T-helper 9 cell (primary cell): Measurements from ENCODE around the gene NRDC.
"Not testable (repeated sequence)": the region's sequence is repeated elsewhere in the genome, so short reads cannot be mapped to it uniquely, and the experiment has no call there.

Experiments used
- DNase-seq: peaks from one replicate; pipeline ENCODE4 v3.0.0-alpha.2; 2020

NRDC gene

DNA sequence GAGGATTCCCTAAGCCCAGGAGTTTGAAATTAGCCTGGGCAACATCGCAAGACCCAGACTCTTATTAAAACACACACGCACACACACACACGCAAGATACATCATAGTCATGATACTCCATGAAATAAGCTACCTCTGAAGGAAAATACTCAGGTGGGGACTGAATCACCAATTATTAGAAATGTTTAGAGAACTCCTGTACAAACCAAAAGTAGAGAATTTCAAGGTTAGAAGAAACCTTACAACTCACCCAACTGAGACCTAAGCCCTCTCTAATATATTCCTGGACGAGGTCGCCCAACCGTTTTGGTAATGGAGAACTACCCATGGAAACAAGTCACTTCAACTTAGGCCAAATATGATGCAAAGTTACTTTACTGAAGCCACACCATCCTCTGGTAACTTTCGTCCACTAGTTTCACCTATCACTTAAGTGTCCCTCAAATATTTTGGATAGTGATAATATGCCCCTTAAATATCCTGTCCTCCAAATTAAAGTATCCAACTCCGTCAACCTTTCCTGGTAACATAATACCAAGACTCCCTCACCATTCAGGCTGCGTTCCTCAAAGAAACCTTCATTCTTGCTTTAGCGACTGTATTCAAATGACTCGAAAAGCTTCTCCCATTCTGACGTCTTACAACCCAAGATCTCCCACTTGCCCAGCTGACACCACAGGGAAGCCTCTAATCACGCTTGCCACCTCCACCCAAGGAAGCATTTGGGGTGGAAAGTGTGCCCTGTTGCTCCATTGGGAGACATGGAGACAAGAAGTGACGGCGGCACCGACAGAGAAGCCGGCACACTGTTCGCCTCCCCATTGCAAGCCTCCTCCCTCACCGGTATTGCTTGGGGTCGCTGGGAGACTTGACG, 856 bp downstream of the NRDC start:
- peak; percentile 1 for DNase-seq

DNA sequence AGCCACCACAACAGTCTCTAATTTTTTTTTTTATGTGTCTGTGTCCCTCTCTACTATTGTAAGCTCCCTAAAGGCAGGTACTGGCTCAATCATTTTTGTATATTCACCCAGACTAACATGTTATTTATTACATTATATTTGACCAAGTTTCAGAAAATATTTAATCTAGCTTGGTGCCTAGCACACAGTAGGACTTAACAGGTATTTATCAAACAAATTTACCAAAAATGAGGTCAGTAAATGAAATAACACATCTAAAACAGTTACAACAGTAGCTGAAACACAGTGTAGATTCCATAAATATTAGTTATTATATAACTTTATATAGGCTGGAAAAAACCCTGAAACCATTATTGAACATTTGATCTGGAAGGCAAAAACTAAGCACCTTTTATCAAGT, 2.7 kb downstream of the NRDC start:
- no peak for DNase-seq

GRCh38 chr1:51875291-51875772, 3.2 kb downstream of the NRDC start:
- DNase-seq: no peak

DNA sequence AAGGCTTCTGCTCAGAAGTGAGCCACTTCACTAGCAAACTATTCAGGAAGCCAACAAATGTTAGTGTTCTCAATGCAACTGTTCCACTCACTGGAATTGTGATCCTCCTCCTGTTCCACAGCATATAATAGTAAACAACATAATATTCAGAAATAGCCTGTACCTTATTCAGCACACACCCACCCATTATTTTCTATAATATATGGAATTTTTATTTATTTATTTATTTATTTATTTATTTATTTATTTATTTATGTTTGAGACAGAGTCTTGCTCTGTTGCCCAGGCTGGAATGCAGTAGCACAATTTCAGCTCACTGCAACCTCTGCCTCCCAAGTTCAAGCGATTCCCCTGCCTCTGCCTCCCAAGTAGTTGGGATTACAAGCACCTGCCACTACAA, 5.3 kb downstream of the NRDC start:
- not testable (repeated sequence) for DNase-seq

DNA sequence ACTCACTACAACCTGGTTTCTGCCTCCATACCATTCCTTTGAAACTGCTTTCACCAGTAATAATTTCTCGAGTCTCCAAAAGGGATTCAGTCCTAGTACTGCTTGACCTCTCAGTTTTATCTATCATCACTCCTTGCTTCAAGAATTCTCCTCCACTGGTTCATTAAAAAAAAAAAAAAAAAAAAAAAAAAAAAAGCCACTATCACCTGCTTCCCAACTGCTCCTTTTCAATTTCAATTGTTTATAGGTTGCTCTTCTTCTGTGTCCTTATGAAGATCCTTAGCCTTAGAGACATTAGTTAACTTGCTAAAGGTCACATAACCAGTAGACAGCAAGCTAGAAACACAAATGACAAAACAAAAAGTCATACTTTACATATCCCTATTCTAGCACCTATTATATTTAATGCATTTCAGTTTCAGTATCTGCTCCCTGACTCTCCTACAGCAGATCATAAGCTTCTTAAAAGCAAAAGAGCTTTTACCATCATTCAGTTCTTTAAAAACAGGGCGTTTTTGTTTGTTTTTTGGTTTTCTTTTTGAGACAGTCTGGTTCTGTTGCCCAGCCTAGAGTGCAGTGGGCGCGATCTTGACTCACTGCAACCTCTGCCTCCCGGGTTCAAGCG, 7.1 kb downstream of the NRDC start:
- no peak for DNase-seq

DNA sequence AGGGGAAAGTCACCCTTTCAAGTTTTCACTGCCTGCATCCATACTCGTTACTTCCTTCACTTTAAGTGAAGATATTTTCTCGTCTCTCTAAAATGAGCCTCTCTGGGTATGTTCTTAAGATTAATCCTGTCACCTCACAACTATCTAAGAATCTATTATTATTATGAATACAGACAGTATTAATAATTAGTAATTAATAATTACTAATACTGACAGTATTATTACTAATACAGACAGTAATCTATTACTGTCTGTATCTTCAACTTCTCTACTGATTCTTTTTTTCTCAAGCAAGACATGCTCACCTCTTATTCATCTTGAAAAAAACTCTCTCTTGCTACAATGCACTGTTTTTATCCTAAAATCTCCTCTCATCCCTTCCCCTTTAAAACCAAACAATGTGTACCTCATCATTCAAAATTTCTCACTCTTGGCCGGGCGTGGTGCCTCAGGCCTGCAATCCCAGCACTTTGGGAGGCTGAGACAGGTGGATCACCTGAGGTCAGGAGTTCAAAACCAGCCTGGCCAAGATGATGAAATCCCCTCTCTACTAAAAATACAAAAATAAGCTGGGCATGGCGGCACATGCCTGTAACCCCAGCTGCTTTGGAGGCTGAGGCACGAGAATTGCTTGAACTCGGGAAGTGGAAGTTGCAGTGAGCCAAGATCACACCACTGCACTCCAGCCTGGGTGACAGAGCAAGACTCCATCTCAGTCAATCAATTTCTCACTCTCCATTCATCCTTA, 7.8 kb downstream of the NRDC start:
- DNase-seq: no peak

DNA sequence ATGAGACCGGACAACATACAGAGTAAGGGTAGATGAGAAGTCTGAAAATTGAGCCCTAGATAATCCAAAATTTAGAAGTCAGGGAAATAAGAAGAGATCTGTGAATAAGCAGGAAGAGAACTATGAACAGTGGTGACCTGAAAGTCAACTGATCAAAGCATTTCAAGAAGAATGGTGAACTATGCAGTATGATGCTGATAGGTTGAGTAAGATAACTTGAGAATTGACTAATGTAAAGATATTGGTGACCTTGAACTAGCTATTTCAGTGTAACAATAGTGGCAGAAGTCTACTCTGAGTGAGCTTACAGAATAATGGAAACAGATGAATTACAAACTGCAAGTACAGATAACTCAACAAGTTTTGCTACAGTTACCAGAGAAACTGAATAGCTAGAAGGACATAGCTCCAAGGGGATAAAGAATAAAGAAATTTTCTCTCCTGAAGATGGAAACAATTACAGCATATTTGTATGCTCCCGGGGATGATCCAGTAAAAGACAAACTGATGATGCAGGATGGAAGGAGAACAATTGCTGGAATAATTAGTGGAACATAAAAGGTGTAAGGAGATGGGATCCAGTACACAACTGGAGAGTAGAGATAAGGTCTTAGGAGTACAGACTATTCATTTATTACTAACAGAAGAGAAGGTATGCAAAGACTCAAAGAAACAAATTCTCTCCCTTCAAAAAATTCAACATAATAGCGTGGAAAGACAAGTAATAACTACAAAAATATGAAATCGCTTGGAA, 10.9 kb downstream of the NRDC start:
- no peak for DNase-seq

GRCh38 chr1:51863384-51863783, 15.1 kb downstream of the NRDC start:
- no peak for DNase-seq

DNA sequence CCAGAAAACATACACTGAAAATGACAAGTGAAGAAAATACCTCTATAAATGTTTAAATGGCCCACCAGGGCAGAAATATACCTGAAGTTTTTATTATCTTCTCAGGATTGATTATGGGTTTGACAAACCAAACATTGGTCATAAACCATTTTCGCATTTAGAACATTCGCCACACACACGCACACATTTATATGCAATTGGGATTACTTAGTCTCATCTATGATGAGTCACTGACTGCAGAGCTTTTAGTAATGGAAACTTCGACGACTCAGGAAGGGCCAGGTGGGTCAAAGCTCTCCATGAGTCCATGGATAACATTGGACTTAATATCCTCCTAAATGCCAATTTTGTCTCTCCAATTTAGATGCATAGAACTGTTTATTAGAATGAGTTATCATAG, 16.9 kb downstream of the NRDC start:
- DNase-seq: no peak

DNA sequence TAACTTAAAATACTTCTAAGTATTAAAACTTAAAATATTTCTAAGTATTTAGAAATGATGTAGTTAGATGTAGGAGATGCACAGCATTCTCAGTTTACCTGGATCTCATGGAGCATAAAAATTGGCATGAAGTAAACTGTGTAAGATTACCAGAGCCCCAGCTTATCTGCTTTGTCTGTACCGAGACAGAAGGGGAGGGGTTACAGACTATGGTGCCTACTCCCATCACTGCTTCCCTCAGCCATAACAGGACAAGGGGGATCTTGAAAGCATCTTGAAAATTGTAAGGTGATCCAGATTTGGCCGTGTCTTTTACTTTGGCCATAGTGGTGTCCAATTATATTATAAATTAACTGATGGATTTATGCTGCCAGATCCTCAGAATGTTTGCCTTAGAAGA, 18.8 kb downstream of the NRDC start:
- no peak for DNase-seq

DNA sequence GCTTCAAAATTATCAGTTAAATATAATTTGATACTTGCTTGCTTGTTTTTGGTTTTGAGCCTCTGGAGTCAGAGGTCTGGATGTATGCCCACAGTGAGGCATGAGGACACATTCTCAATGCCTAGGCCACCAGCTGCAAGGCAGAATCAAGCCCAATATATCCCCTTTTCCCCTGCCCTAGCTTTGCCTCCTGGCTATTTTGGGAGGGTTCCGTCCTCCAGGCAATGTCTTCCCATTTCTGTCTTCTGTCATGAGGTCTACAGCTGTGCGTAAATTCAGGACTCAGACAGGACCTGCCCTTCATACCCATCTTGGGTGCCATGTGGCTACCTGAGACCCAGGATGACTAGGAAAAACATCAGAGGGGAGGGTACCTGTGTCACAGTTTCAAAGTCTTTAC, 19.2 kb downstream of the NRDC start:
- DNase-seq: no peak

- no peak for DNase-seq
Observed at GRCh38 chr1:51858892-51859291, 19.6 kb downstream of the NRDC start.

GRCh38 chr1:51856745-51857144, 21.8 kb downstream of the NRDC start:
- no peak for DNase-seq

DNA sequence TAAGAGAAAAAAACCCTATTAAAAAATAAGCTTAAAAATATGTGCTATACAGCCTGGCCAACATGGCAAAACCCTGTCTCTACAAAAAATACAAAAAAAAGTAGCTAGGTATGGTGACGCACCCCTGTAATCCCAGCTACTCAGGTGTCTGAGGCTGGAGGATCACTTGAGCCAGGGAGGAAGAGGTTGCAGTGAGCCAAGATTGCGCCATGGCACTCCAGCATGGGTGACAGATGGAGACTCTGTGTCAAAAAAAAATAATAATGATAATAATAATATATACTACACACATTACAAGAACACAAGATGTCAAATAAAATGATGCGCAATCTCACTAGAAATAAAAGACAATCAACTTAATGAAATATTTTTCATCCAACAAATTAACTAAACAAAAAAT, 22.9 kb downstream of the NRDC start:
- DNase-seq: no peak

DNA sequence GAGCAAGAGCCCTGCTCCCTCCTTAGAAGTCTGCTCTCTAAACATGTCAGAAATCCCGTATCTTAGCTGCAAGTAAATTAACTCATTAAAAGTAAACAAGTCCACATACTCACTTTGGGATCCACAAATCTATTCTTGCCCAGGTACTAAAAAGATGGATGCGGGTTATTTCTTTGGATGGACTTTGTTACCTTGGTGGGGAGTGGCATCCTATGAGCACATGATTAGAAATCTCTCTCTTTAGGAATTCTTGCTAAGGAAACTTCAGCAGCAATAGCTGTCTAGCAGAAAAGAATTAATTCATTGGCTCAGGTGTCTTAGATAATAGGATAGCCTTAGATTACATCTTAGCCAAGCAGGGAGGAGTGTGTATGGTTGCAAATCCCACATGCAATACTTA, 25.2 kb downstream of the NRDC start:
- no peak for DNase-seq

GRCh38 chr1:51851882-51852396, 26.6 kb downstream of the NRDC start:
- no peak for DNase-seq

DNA sequence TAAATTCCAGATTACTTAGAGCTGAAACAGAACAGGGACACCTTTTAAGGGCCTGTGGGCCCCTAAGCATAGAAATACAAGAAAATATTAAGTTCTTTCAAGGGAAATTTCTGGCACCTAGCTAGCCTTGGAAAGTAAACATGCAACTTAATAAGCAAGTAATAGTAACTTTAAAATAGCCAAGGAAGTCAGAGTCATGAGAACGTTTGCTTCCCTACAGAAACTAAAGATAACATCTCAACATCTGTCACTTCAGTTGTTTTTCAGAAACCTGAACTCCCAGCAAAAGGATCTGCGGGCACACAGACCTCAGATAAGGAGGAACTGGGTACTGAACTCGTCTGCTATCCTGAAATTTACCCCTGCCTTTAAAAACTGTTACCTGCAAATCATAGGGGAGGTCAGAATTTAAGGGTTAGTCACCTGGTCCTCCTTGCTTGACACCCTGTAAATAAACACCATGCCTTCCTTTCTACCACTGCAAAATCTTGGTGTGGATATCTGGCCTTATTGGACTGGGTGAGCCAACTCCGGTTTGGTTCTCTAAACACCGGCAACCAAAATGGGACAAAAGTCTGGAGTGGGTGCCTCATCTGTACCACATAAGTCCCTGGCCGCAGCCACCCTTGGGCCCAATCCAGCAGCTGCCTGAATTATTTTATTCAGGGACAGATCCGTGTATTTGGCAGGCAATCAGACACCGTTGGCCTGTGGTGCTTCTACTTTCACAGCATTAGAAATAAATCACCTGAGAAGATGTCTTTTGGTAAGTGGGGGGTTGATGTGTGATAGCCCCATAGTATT, 27.9 kb downstream of the NRDC start:
- DNase-seq: no peak

DNA sequence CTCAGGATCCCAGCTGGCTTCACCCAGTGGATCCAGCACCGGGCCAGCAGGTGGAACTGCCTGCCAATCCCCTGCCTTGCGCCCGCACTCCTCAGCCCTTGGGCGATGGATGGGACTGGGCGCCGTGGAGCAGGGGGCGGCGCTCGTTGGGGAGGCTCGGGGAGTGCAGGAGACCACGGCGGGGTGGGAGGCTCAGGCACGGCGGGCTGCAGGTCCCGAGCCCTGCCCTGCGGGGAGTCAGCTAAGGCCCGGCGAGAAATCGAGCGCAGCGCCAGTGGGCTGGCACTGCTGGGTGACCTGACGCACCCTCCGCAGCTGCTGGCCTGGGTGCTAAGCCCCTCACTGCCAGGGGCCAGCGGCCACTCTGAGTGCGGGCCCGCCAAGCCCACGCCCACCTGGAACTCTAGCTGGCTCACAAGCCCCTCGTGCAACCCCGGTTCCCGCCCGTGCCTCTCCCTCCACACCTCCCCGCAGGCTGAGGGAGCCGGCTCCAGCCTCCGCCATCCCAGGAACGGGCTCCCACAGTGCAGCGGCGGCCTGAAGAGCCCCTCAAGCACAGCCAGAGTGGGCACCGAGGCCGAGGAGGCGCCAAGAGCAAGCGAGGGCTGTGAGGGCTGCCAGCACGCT, 31.1 kb downstream of the NRDC start:
- no peak for DNase-seq

- DNase-seq: no peak
Observed at GRCh38 chr1:51843948-51844347, 34.6 kb downstream of the NRDC start.

DNA sequence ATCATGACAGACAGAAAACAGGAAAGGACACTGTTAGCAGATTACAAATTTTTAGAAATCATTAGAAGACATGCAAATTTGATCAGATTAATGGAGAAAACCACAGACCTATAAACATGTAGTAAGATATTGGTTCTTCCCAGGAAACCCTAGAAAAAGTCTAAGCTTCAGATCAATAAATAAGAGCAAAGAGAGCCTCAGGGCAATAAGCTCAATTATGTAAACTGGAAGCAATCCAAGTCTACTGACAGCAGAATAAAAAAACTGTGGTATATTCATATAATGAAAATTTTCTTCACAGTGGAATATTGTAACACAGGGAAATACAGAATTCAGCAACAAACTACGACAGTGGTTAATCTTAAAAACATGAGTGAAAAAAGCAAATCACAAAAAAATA, 36.3 kb downstream of the NRDC start:
- no peak for DNase-seq

GRCh38 chr1:51840743-51841461, 37.6 kb downstream of the NRDC start:
- DNase-seq: no peak
